Renal pelvis (tissue), 4 donors: ENCODE results near the gene SMC6. TPM values are rescaled to one million over a fixed set of nuclear protein-coding genes. Genes with fewer than 3 reads are reported as not detected.
A peak's percentile ranks its signal among the peaks of the same experiment; 100 is the strongest.

Experiments
- DNase-seq: peaks from one replicate; pipeline ENCODE4 v3.0.0-alpha.2; 2013
- polyA plus RNA-seq, 3 donors: library from polyadenylated mRNA; unstranded; fragments of 120-200 nt; gene quantifications; one replicate each; pipeline ENCODE4 v1.2.1, GENCODE V29; 2013; ENCODE audit not compliant: insufficient read length in 3 of 3

SMC6 gene
- polyA plus RNA-seq, 3 donors: 31.6 to 39.4 (median 35.1) TPM

- DNase-seq: no peak
Measured at GRCh38 chr2:17771956-17772355, 18.3 kb upstream of the SMC6 start.

DNA sequence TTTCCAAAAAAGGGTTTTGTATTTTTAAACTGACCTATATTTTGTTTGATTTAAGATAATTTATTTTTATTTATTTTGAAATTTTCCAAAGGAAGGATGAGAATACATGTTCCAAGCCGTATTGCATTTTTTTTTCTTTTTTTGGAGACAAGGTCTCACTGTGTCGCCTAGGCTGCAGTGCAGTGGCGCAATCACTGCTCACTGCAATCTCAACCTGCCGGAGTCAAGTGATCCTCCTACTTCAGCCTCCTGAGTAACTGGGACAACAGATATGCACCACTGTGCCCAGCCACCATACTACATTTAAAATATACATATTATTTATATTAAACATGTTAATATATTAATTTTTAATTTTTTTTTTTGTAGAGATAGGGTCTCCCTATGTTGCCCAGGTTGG is 15.3 kb upstream of the SMC6 start:
- no peak for DNase-seq

DNA sequence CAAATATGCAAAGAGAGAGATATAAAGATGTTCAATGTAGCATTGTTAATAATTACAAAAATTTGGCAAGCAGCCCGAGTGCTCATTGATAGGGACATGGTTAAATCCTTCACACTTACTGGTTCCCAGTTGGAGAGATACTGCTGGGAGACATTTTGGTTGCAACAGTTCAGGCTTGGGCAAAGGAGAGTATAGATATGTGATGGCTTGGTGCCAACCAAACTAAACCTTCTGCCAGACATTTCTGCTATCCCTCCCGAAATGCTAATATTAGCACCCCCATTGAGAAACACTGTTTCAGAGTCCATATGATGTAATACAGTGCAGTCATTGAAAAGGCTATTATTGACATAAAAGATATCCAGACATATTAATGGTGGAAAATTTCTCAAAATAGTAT is 11.8 kb upstream of the SMC6 start:
- no peak for DNase-seq

GRCh38 chr2:17763641-17764333 is 10.2 kb upstream of the SMC6 start:
- no peak for DNase-seq

- DNase-seq: no peak
Measured at GRCh38 chr2:17762451-17762850, 8.8 kb upstream of the SMC6 start.

- no peak for DNase-seq
Measured at GRCh38 chr2:17759805-17760204, 6.2 kb upstream of the SMC6 start.

- no peak for DNase-seq
Measured at GRCh38 chr2:17758118-17758517, 4.5 kb upstream of the SMC6 start.

- DNase-seq: no peak
Measured at GRCh38 chr2:17757321-17757720, 3.7 kb upstream of the SMC6 start.

DNA sequence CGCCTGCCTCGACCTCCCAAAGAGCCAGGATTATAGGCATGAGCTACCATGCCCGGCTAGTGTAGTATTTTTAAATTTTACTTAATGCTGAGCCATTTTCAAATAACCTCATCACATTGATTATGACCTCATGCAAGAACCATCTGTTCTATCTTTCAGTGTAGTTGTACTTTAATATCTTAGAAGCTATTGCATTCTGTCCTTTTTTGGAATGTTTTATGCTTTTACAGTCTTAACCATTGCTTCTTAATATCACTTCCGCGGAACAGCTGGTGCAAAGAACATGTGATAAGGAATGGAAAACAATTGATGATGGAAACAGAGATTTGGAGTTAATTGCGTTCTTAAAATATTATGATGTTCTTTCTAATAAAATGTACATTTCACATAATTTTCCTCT is 3.1 kb upstream of the SMC6 start:
- DNase-seq: no peak

GRCh38 chr2:17754773-17755425 is 1.3 kb upstream of the SMC6 start:
- DNase-seq: no peak

DNA sequence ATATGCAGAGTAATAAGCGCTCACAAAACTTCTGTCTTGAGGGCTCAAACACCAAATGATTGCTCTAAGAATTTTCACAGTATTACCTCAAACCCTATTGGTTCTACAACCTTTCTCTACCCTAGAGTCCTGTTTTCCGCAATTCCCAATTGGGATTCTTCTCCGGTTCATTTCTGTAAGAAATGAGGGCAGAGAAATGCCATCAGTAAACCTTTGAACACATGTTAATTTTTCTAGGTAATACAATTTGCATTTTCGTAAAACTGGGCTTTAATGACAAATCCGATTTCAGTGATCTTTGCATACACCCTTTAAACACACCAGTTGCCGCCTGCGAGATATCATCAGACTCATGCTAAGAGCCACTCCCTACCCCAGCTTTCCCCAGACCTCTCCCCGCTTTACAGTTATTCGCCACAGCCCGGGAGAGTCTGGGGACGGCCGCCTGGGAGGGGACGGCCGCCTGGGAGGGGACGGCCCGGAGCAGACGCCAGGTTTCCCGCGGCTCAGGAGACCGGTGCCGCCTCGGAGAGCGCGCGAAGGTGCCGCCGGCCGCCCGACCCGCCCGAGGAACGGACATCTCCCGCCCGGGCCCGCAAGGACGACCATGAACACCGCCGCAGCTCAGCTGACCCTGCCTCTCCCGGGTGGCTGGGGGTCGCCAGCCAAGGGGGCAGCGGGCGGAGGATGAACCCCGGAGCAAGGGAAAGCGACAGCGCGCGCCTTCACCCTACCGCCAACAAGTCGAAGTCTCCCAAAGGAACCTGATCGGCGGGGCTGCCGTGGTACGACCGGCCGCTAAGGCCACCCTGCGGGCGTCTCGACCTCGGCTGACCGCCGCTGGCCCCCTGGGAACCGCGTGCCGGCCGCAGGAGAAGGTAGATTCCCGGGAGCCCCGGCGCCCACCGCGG is 463 bp downstream of the SMC6 start:
- peak; percentile 67 for DNase-seq

DNA sequence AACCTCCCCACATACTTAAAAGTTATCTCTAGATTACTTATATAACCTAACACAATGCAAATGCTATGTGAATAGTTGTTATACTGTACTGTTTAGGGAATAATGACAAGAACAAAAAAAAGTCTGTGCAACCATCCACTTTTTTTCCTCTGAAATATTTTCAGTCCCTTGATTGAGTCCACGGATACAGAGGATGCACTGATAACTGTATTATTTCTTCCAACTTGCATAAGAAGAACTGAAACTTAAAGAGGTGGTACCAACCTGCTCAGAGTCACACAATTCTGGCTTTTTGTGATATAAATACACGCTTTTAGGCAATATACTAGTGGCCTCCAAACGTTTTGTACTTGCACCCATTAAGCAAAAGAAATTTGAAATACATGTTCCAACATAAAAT is 1.4 kb downstream of the SMC6 start:
- DNase-seq: no peak

GRCh38 chr2:17749753-17750438 is 3.7 kb downstream of the SMC6 start:
- no peak for DNase-seq

- no peak for DNase-seq
Measured at GRCh38 chr2:17748745-17749144, 4.9 kb downstream of the SMC6 start.

GRCh38 chr2:17747684-17748452 is 5.7 kb downstream of the SMC6 start:
- no peak for DNase-seq

DNA sequence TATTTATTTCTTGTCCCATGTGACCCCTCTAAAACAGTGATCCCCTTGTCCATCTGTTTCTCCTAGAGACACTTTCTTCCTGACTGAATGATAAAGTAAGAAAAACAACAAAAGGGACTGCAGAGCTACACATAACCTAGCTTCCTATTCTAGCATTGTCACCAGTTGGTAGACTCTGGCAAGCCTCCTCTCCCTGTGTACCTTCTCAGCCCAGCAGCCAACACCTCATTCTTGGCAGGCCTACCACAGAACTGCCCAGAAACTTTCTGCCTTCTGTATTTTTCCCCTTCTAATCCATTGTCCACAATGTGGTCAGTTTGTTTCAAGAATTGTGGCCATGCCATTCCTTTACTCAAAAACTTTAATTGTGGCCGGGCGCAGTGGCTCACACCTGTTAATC is 13.4 kb downstream of the SMC6 start:
- no peak for DNase-seq

DNA sequence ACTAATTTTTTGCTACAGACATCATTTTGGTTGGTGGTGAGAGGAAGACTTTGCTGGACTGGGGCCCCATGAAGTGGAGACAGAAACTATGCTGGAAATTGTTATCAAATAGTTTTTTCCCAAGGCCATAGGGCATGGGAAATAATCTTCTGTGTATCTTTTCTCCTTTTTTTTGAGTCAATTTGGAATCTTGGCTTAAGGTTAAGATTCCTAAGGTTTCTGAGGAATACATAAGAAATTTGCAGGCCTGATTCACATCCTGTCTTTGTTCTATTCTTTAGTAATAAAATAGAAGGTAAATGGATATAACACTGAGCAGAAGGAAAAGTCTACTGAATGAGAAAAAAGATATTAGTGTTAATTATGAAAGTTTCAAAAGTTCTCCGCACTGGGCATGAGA is 16.6 kb downstream of the SMC6 start:
- no peak for DNase-seq

DNA sequence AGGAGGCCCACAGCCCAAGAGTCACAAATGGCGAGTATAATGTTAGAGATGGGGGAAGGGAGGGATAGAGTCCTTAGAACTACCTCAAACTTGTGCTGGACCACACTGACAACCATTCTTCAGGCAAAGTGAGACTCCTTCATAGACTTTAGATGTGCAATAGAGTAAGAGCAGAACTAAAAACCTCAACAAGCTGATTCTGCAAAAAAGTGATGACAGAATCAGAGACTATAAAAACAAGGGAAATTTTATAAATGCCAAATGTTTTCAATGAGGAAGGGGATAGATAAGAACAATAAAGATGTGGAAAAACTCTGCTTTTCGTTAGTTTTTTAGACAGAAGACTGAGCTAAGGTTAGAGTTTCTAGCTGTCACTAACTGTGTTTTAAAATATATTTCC is 17.7 kb downstream of the SMC6 start:
- no peak for DNase-seq

GRCh38 chr2:17733599-17733998 is 20.0 kb downstream of the SMC6 start:
- DNase-seq: no peak

DNA sequence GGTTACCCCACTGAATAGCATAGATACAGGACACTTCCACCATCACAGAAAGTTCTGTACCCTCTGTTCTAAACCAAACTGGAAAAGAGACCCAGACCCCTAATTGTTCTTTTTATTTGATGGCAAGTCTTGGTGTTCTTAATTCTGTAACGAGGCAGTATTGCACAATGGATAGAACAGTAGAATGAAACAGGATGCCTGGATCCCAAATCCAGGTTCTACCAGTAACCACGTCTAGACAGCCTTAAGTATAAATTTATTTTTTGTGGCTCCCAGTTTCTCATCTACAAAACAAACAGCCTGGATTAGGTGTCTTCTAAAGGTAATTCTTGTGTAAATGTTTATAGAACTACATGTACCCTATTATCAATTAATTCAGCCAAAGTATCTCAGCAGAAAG is 23.7 kb downstream of the SMC6 start:
- DNase-seq: no peak

- DNase-seq: no peak
Measured at GRCh38 chr2:17728210-17728609, 25.4 kb downstream of the SMC6 start.
